ENCODE results near the gene TNRC6C. TPM values are rescaled to one million over a fixed set of nuclear protein-coding genes. Genes with fewer than 3 reads are reported as not detected.

TNRC6C gene
- total and polyA plus RNA-seq, 2 of the 13 experiments (the other 11 are each of a cell fraction or from before 2014, with no cell fraction given) = 0.66 to 4.9 TPM

DNA sequence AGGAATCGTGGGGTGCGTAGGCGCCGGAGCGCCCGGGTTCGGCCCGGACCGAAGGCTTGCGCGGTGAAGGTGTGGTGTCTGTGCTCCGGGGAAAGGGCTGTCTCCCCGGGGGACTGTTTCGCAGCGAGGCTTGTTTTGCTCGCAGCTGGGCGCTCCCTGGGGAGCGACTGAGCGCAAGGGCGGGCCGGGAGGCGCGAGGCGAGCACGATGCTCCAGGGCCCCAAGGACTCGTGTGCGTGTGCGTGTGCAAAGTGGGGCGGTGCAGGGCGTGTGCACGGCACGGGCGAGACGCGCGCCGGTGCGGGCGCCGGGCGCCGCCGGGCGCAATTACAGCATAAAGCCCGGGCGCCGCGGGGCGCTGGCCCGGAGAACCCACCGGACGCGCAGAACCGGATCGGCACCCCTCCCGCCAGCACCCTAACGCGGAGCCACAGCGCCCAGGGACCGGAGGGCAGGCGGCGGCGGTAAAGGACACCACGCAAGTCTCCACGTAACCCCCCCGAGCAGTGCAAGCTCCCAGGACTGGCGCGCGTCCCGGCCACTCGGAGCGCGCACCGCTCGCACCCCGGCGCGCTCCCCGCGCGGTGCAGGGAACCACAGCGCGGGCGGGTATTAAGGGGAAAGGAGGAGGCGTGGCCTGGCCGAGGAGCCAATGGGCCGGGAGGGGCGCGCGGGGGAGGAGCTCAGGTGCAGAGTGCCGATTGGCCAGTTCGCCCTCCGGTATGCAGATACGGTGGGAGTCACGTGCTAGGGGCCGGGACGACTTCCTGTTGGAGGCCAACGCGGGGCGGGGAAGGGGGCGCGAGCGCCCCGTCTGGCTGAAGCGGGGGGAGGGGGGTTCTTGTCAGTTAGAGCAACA is at the start of gene TNRC6C (continued):
- TF ChIP-seq, protein P1, sequence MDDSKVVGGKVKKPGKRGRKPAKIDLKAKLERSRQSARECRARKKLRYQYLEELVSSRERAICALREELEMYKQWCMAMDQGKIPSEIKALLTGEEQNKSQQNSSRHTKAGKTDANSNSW (CRISPR knock-in tag; IDR thresholded peaks at IDR 0.05; ENCODE audit: borderline replicate concordance) = peak; percentile 79; the same call in 1 of the 2 replicates
- TF ChIP-seq, protein P2, sequence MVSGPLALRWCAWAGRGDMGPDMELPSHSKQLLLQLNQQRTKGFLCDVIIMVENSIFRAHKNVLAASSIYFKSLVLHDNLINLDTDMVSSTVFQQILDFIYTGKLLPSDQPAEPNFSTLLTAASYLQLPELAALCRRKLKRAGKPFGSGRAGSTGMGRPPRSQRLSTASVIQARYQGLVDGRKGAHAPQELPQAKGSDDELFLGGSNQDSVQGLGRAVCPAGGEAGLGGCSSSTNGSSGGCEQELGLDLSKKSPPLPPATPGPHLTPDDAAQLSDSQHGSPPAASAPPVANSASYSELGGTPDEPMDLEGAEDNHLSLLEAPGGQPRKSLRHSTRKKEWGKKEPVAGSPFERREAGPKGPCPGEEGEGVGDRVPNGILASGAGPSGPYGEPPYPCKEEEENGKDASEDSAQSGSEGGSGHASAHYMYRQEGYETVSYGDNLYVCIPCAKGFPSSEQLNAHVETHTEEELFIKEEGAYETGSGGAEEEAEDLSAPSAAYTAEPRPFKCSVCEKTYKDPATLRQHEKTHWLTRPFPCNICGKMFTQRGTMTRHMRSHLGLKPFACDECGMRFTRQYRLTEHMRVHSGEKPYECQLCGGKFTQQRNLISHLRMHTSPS (CRISPR knock-in tag; IDR thresholded peaks at IDR 0.05; ENCODE audit: low read depth) = no peak
- peak; percentile 57; the same call in 1 of the 2 replicates for TF ChIP-seq THAP9 (CRISPR knock-in tag; IDR thresholded peaks at IDR 0.05; ENCODE audit: borderline replicate concordance)
- TF ChIP-seq ZNF337 (CRISPR knock-in tag; IDR thresholded peaks at IDR 0.05; ENCODE audit: borderline replicate concordance, low read depth) = no peak
- TF ChIP-seq ZNF883 (CRISPR knock-in tag; IDR thresholded peaks at IDR 0.05; ENCODE audit: not compliant biosample characterization) = peak; percentile 91
- 0 out of 2 replicates have a peak, but pooled peaks have one; percentile 36 for TF ChIP-seq RERE (CRISPR knock-in tag; IDR thresholded peaks at IDR 0.05; ENCODE audit: low read depth)
- TF ChIP-seq ZNF30 (CRISPR knock-in tag; IDR thresholded peaks at IDR 0.05) = no peak
- TF ChIP-seq, protein P3, sequence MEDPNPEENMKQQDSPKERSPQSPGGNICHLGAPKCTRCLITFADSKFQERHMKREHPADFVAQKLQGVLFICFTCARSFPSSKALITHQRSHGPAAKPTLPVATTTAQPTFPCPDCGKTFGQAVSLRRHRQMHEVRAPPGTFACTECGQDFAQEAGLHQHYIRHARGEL (CRISPR knock-in tag; IDR thresholded peaks at IDR 0.05) = no peak
- TF ChIP-seq, protein P4, sequence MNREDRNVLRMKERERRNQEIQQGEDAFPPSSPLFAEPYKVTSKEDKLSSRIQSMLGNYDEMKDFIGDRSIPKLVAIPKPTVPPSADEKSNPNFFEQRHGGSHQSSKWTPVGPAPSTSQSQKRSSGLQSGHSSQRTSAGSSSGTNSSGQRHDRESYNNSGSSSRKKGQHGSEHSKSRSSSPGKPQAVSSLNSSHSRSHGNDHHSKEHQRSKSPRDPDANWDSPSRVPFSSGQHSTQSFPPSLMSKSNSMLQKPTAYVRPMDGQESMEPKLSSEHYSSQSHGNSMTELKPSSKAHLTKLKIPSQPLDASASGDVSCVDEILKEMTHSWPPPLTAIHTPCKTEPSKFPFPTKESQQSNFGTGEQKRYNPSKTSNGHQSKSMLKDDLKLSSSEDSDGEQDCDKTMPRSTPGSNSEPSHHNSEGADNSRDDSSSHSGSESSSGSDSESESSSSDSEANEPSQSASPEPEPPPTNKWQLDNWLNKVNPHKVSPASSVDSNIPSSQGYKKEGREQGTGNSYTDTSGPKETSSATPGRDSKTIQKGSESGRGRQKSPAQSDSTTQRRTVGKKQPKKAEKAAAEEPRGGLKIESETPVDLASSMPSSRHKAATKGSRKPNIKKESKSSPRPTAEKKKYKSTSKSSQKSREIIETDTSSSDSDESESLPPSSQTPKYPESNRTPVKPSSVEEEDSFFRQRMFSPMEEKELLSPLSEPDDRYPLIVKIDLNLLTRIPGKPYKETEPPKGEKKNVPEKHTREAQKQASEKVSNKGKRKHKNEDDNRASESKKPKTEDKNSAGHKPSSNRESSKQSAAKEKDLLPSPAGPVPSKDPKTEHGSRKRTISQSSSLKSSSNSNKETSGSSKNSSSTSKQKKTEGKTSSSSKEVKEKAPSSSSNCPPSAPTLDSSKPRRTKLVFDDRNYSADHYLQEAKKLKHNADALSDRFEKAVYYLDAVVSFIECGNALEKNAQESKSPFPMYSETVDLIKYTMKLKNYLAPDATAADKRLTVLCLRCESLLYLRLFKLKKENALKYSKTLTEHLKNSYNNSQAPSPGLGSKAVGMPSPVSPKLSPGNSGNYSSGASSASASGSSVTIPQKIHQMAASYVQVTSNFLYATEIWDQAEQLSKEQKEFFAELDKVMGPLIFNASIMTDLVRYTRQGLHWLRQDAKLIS (CRISPR knock-in tag; IDR thresholded peaks at IDR 0.05) = no peak
- no peak for TF ChIP-seq SMAD1 (CRISPR knock-in tag; IDR thresholded peaks at IDR 0.05; ENCODE audit: borderline replicate concordance, low read depth)
- peak; percentile 98 for TF ChIP-seq RNF2 (conservative IDR thresholded peaks at IDR 0.05; ENCODE audit: low read depth)
